NCI-H1417 (cell line): Measurements from ENCODE around the gene ACOT8.
"Not testable (repeated sequence)": the region's sequence is repeated elsewhere in the genome, so short reads cannot be mapped to it uniquely, and the experiment has no call there.

ENCODE experiments used
- DNase-seq, 3 experiments: peaks; one replicate each; lab custom pipeline; 2025; lab: John Stamatoyannopoulos, UW

The ACOT8 gene

DNA sequence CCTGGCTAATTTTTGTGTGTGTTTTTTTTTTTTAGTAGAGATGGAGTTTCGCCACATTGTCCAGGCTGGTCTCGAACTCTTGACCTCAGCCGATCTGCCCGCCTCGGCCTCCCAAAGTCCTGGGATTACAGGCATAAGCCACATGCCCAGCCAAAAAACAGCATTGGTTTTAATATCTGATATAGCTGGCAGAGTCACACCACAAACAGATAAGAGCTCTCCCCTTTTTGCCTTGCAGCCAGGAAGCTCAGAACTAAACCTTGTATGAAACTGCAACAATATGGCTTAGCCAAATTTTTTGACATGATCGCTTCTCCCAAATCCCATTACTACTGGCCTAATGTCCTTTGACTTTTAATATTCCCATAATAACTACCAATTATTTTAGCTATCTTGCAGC, 4.9 kb downstream of the ACOT8 start:
- DNase-seq, result no peak

DNA sequence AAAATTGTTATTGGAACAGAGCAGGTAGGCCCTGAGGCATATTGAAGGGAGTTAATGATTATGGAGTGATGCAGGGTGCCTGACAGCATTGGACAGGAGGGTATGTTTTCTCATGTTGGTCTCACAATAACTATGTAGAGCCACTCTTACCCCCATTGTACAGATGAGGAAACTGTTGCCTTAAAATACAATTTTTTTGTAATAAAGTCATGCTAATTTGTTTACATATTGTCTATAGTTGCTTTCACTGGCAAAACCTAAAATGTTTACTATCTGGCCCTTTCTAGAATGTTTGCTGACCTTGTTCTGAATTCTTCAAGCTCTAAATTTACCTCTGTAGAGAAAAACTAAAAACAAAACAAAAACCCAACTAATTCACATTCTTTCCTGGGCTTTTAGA, 5.7 kb downstream of the ACOT8 start:
- no peak for DNase-seq

DNA sequence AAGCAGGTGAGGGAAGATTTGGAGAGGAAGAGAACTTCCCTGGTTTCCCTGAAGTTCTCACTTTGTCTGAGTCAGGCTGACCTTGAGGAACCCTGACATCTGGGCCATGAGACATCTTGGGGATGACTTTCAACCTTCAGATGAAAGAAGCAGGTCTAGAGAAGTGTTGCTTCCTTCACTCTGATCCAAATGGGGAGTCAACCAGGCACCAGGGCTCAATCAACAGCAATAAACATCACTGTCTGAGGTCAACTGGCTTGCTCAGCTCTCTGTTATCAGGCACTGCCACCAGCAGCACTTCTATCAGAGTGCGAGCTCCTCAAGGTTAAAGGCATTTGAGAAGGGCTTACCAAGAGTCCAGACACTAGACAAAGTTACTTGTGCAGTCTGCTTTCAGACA, 6.3 kb downstream of the ACOT8 start:
- no peak for DNase-seq

DNA sequence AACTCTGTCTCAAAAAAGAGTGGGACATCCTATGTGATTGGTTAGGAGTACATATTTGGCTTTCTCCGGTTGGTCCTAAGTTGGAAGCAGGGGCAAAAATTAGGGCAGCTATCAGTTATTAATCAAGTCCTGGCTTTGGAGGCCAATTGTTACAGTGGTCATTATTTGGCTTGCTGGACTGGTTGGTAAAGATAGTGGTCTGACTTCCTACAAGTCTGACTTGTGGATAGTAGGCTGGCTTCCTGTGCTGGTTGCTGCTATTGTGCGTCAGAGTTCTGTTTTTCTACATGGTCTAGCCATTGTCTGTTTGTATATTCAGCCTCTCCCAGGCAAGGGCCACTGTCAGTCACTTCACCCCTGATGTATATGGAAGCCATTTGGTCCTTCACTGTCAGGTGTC, 7.0 kb downstream of the ACOT8 start:
- DNase-seq, result no peak

DNA sequence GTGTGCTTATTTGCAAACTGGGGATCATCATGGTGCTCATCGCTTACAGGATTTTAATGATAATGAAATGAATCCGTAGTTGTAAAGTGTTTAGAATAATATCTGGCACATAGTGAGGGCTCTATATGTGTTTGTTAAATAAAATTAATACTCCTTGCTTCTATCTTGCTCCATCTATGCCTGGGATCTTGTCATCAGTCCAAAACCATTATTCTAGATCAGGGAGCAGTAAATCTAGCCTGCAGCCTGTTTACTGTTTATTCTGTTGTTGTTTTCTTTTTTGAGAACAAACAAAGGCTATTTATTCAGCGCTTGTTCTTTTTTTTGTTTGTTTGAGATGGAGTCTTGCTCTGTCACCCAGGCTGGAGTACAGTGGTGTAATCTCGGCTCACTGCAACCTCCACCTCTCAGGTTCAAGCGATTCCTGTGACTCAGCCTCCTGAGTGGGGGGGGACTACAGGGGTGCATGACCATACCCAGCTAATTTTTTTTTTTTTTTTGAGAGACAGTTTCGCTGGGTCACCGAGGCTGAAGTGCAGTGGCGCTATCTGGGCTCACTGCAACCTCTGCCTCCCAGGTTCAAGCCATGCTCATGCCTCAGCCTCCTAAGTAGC, 8.1 kb downstream of the ACOT8 start:
- no peak for DNase-seq

DNA sequence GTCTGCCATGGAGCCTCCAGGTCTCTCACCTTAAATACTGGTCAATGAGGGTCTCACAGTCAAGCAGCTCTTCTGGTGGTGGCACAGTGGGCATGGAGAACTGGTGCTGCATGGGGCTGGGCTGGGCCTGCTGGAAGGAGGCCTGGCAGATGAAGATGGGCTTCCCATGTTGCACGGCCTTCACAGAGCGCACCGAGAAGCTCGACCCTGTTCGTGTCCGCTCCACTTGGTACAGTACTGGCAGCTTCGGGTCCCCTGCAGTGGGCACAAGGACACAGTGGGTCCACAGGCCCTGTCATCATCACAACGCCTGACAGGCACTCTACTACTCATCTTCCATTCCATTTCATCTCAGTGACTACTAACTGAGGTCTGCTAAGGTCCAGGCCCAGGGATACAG, 8.8 kb downstream of the ACOT8 start:
- DNase-seq, result no peak

DNA sequence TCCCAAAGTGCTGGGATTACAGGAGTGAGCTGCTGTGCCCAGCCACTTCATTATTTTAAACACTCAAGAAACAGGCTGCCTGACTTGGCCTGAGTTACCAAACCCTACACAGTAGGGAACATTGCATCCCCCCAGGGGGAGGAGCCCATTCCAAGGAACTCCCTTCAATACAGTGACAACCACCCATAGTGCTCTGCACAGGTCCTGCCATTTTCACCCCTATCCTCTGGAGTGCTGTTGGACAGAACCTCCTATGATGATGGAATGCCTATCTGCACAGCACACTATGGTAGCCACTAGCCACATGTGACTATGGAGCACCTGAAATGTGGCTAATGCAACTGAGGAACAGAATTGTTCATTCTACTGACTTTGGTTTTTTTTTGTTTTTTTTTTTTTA, 11.7 kb downstream of the ACOT8 start:
- DNase-seq, result no peak

DNA sequence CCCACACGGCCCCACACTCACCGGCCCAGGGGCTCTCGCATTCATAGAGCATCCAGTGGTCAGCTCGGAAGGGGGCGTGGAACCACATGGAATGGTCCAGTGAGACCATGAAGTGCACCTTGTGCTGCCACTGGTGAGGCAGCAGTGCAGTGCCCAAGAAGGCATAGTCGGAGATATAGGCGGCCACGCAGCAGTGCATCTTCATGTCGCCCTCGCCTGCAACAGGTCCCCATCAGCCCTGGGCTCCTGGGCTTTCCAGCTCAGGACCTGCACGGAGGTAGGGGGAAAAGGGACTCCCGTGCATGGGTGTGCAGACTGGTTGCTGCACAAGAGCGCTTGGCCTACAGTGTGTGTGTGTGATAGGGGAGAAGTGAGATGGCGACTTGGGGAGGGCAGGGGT, 13.7 kb downstream of the ACOT8 start:
- no peak for DNase-seq

DNA sequence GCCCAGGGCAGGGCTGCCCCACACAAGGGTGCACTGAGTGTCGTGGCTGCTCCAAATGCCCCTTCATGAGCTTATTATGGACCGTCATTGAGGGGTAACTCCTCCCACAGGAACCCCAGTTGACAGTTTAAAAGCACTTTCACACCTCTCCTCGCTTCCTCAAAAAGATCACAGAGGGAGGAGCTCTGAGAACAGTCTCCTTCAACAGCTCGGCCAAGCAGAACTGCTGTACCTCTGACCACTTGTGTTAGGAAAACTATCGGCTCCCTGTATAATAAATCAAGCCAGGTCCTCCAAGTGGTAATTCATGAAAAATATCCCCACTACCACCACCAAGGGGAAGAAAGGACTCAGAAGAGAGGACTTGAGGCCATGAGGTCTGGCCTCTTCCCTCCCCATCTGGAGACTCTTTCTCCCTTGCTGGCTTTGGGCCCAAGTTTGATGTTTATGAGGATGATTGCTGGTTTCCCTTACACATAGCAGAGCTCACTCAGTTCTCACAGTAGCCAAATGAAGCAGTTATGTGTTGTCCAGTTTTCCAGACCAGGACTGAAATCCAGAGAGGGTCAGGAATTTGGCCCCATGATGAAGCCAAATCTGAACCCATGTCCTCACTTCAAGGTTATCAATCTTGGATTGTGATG, 14.9 kb downstream of the ACOT8 start:
- no peak for DNase-seq

DNA sequence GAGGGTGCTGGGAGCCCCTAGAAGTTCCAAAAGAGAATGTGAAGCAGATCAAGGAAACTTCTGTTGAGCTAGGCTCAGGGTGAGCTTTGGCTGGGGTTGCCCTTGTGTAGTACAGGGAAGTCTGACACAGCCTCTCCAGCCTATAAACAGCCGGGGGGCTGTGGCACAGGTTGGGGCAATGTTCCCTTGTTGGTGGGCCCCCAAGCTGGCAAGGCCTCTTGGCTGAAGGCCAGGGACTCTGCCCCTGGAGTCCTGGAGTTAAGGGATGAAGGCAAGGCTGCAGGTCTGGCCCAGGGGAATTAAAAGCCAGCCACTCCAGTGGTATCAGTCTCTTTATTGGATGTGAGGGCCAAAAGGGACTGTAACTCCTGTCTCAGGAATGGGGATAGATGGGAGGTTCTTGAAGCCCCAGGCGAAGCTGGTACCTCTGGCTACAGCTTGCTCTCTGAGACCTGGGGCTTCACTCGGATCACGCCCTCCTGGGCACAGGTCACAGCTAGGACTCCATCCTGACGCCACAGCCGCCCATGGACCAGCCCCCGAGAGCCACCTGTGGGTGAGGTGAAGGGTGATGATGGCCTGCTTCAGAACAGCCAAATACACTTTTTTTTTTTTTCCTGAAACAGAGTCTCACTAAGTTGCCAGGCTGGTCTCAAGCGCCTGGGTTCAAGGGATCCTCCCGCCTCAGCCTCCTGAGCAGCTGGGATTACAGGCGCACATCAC, 15.6 kb downstream of the ACOT8 start:
- DNase-seq, result no peak

DNA sequence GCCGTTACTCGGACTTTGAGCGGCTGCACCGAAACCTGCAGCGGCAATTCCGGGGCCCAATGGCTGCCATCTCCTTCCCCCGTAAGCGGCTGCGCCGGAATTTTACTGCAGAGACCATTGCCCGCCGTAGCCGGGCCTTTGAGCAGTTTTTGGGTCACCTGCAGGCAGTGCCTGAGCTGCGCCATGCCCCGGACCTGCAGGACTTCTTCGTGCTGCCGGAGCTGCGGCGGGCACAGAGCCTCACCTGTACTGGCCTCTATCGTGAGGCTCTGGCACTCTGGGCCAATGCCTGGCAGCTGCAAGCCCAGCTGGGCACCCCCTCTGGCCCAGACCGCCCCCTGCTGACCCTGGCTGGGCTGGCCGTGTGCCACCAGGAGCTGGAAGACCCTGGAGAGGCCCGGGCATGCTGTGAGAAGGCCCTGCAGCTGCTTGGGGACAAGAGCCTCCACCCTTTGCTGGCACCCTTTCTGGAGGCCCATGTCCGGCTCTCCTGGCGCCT, 16.4 kb downstream of the ACOT8 start:
- DNase-seq, result no peak

DNA sequence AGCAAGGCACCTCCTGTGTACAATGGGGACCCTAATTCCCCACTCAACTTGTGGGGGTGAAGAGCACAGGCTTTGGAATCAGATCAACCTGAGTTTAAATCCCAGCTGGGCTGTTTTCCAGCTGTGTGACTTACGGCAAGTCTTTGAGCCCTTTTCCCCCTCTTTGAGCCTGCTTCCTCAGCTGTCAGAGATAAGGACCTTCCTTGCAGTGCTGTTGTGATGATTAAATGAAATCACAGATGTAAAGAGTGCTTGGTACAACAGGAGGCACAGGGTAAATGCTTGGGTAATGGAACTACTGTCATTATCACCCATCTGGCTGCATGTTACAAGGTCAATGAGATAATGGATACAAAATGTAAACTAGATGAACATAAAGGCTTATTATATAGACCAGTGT, 20.4 kb downstream of the ACOT8 start:
- DNase-seq, result peak in 1 of 3 experiments; percentile 28

DNA sequence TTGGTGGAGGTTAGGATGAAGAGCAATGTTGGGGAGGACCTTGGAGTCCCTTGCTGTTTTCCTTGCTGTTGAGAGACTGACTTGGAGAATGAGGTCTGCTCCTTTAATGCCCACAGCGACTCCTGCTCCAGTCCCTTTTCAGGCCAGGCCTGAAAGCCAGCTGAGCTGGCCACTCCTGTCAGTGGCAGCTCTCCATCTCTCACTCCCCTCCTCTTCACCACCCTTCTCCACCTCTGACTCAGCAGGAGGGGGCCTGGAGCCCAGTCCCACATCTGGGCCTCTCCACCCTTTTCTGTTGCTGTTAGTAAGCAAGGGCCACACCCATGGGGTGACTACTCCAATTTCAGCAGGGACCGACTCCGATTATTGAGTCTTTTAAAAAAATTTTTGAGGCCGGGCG, 21.4 kb downstream of the ACOT8 start:
- no peak for DNase-seq

DNA sequence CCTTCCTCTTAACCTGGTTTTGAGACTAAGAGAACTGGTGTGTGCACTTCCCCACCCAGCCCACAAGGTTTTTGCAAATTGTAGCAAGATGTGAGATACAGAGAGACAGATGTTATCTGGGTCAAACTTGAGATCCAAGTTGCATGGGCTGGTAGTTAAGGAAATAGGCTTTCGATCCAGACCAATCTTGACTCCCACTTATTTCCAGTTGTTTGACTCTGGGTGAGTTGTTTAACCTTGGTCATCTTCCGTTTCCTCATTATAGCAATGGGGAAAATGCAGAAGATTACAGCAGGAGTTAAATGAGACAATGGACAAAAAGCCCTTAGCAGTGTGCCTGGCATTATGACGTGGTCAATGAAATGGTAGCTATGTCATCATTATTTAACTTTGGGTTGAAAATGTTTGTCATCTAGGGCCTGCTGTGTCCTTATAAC, 21.8 kb downstream of the ACOT8 start:
- DNase-seq, result no peak

DNA sequence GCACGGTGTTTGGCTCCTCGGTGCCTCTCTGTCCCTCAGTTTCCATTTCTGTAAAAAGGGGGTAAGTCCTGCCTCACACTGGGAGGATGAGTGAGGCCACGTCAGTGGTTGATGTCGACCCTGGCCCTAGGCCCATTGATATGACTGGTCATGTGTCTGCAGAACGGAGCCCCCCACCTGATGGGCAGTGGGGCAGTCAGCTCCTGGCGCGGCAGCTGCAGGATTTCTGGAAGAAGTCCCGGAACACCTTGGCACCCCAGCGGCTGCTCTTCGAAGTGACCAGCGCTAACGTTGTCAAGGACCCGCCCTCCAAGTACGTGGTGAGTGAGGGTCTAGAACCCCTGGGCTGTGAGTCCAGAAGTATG, 22.4 kb downstream of the ACOT8 start:
- no peak for DNase-seq

DNA sequence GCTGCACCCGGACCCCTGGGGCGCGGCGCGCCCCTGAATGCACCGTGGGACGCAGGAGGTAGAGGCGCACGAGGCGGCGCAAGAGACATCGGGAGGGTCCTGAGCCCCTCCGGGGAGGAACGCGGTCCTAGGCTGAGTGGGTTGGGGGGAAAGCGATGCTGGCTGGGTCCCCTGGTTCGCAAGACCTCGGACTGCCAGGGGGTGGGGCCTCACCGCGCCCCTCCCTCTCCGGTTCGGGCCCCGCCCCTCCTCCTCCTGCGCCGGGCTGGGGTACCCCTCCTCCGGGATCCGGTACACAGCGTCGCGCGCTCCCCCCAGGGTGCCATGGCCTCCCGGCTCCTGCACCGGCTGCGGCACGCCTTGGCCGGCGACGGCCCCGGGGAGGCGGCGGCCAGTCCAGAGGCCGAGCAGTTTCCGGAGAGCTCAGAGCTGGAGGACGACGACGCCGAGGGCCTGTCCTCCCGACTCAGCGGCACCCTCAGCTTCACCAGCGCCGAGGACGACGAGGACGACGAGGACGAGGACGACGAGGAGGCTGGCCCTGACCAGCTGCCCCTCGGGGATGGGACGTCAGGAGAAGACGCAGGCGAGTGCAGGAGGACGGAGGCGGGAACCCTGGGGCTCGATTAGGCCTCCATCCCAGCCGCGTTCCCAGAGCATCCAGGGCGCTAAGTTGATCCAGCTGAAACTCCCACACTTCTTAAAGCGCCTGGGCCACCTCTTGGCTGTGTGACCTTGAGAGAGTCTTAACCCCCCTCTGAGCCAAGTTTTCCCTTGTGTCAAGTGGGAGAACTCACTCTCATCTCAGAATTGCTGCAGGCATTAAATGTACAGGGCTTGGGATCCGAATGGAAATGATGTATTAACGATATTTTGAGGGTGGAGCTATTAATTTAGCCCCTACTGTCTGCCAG, 23.1 kb downstream of the ACOT8 start:
- DNase-seq, result peak; percentile 36 to 86 (median 84)

DNA sequence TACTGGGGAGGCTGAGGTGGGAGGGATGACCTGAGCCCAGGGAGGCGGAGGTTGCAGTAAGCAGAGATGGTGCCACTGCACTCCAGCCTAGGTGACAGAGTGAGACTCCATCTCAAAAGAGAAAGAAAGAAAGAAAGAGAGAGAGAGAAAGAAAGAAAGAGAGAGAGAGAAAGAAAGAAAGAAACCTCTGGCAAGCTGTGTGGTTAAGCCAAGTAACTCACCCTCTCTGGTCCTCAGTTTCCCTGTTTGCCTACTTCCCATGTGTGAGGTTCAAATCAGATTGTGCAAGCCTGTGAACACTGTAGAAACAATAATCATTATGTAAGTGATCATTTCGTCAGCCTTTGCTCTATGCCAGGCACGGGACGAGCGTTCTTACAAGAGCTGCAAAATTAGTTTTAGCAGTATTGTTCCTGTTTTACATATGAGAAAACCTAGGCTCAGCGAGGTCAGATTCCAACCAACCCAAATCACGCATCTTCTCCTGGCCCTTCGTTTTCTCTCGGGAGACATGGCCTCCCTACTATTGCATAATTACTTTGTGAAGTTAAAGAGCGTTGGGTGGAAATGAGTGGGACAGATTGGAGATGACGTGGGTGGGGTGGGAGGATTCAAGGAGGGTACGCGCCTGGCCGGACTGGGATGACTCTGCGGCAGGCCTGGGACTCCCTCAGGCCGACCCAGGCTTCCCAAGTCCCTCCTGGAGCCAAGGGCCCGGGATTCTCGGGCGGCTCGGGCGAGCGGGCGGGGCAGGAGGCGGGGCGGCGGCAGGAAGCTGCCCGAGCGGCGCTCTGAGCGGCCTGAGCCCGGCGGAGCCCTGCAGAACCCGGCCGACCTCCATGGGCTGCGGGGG, 23.9 kb downstream of the ACOT8 start, which contains the start of gene SNX21:
TSS of gene SNX21 (plus strand) at position 770 of the 853 bp plus-strand sequence. CDS start 121 bp downstream, outside the sequence.
- DNase-seq, result peak; percentile 36 to 86 (median 84)

DNA sequence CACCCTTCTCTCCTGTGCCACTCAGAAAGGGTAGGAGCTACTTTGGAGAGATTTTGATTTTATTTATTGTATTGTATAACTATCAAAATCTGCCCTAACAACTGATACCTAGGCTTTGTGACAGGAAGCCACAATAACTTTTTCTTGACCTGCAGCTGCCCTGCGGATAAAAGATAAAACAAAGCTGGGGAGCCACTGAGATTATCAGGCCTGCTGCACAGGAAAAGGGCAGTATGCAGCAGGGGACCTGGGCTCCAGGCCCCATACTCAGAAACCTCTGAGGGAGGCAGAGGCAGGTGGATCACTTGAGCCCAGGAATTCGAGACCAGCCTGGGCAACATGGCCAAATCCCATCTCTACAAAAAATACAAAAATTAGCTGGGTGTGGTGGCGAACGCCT, 24.6 kb downstream of the ACOT8 start:
- no peak for DNase-seq

DNA sequence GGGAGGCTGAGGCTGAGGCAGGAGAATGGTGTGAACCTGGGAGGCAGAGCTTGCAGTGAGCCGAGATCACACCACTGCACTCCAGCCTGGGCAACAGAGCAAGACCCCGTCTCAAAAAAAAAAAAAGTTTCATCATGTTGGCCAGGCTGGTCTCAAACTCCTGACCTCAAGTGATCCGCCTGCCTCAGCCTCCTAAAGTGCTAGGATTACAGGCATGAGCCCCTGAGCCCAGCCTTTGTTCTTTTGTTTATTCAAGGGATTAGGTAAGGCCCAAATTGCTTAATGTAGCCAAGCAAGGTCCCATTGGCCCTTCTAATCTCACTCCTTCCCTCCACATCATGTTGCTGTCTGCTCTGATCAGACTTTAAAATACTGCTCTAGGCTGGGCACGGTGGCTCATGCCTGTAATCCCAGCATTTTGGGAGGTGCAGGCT, 27.5 kb downstream of the ACOT8 start:
- DNase-seq, result not testable (repeated sequence)

DNA sequence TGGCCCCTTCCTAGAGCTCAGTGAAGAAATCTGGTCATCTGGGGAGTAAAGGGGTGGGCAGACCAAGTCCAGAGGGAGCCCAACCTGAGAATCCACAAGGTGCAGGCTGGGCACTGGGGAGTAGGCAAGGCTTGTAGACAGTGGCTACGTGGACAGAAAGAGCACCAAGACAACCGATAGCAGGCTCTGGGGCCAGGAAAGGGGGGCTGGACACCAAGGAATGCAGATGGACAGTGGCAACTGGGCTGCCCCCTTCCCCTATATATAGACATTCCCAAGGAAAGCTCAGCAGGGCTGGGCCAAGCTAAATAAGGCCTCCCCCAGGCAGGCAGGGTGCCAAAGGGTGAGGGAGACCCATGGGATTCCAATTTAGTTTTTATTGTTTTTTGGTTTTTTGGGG, 28.6 kb downstream of the ACOT8 start:
- DNase-seq, result no peak

DNA sequence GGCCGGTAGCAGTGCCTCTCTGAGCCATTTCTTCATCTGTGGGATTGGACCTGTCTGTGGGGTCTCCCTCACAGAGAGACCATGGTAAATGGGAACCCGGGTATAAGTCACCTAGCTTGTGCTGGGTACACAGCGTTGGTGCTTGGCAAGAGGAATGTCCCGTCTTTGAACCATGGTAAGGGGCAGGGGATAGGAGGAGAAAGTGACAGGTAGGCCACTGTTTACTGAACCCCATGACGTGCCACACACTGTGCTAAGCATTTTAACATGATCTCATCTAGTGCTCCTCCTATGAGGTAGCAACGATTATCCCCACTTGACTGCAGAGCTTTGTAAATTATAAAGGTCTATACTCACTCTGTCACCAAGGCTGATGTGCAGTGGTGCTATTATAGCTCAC, 29.5 kb downstream of the ACOT8 start:
- DNase-seq, result no peak
